ENCODE measurements around the gene CAPZA2.
"Not testable (repeated sequence)": the region's sequence is repeated elsewhere in the genome, so short reads cannot be mapped to it uniquely, and the experiment has no call there.

Gene CAPZA2

GRCh38 chr7:116970238-116970910, 108.0 kb downstream of the CAPZA2 start:
- no peaks in the 10 kb centered on the region for H3K27me3 ChIP-seq (ENCODE audit: control insufficient read depth, insufficient read depth, low read length)
- no peaks in the 10 kb centered on the region for H3K9me3 ChIP-seq (ENCODE audit: control insufficient read depth, insufficient read depth, low read depth, low read length)
- no peaks in the 10 kb centered on the region for H3K36me3 ChIP-seq (ENCODE audit: control insufficient read depth, insufficient read depth, low read length)
- H3K4me1 ChIP-seq (ENCODE audit: control insufficient read depth, insufficient read depth, low read length): peaks cover 37% of the 10 kb centered on the region
- H3K27ac ChIP-seq (ENCODE audit: low read depth, low read length): no peak overlapping the region
- H3K4me3 ChIP-seq (ENCODE audit: low read depth, low read length): no peak overlapping the region
- no peak overlapping the region for H3K9ac ChIP-seq (ENCODE audit: low read length)

GRCh38 chr7:116971153-116971552, 108.8 kb downstream of the CAPZA2 start:
- H3K27me3 ChIP-seq (ENCODE audit: control insufficient read depth, insufficient read depth, low read length); H3K9ac ChIP-seq (ENCODE audit: low read length); H3K27ac ChIP-seq (ENCODE audit: low read depth, low read length); H3K4me3 ChIP-seq (ENCODE audit: low read depth, low read length); H3K36me3 ChIP-seq (ENCODE audit: control insufficient read depth, insufficient read depth, low read length); H3K9me3 ChIP-seq (ENCODE audit: control insufficient read depth, insufficient read depth, low read depth, low read length): not testable (repeated sequence)
- H3K4me1 ChIP-seq (ENCODE audit: control insufficient read depth, insufficient read depth, low read length): peaks cover 37% of the 10 kb centered on the region
